Measurements from ENCODE around the gene TTLL6. TPM values are rescaled to one million over a fixed set of nuclear protein-coding genes. Genes with fewer than 3 reads are reported as not detected.

Gene TTLL6
- total and polyA plus RNA-seq, 9 of the 15 experiments (the other 6 are each of a cell fraction or from before 2014, with no cell fraction given): 0.05 TPM; not detected in 8

- TF ChIP-seq NR2C1 (IDR thresholded peaks at IDR 0.05): no peak
- no peak for TF ChIP-seq NR2C1 (tag; IDR thresholded peaks at IDR 0.05)
- TF ChIP-seq SOX6 (IDR thresholded peaks at IDR 0.05): no peak
- TF ChIP-seq THAP7 (CRISPR knock-in tag; IDR thresholded peaks at IDR 0.05): no peak
- no peak for TF ChIP-seq RBM39 (optimal IDR thresholded peaks at IDR 0.05; ENCODE audit: low read depth, low read length)
- no peak for TF ChIP-seq ZBTB34 (CRISPR knock-in tag; IDR thresholded peaks at IDR 0.05)
- TF ChIP-seq GATAD2B (IDR thresholded peaks at IDR 0.05; ENCODE audit: borderline replicate concordance): no peak
- no peak for TF ChIP-seq GABPB1 (CRISPR knock-in tag; IDR thresholded peaks at IDR 0.05)
- no peak for TF ChIP-seq ZNF766 (CRISPR knock-in tag; conservative IDR thresholded peaks at IDR 0.05)
- TF ChIP-seq ZNF140 (CRISPR knock-in tag; IDR thresholded peaks at IDR 0.05): no peak
- TF ChIP-seq SLC30A9 (CRISPR knock-in tag; IDR thresholded peaks at IDR 0.05): no peak
- no peak for TF ChIP-seq GTF3C2 (IDR thresholded peaks at IDR 0.05; ENCODE audit: borderline replicate concordance, extremely low read depth, insufficient read length)
- no peak for TF ChIP-seq FOXJ2 (tag; IDR thresholded peaks at IDR 0.05)
- no peak for TF ChIP-seq ILF3 (IDR thresholded peaks at IDR 0.05; ENCODE audit: borderline replicate concordance)
- TF ChIP-seq ZSCAN32 (CRISPR knock-in tag; IDR thresholded peaks at IDR 0.05): no peak
- TF ChIP-seq TCF3 (CRISPR knock-in tag; IDR thresholded peaks at IDR 0.05): no peak
- TF ChIP-seq ZNF717 (CRISPR knock-in tag; IDR thresholded peaks at IDR 0.05): no peak
- no peak for TF ChIP-seq E2F8 (IDR thresholded peaks at IDR 0.05; ENCODE audit: low read depth, partially characterized antibody)
- no peak for TF ChIP-seq NEUROD1 (IDR thresholded peaks at IDR 0.05; ENCODE audit: borderline replicate concordance, low read depth, low read length, partially characterized antibody)
- no peak for TF ChIP-seq BRD4 (IDR thresholded peaks at IDR 0.05)
- no peak for TF ChIP-seq MAFK (IDR thresholded peaks at IDR 0.05; ENCODE audit: low read length)
- no peak for TF ChIP-seq POLR2B (IDR thresholded peaks at IDR 0.05; ENCODE audit: low read depth, partially characterized antibody)
Observed at GRCh38 chr17:48791128-48792032, 25.6 kb downstream of the TTLL6 start (continued).
